GM12872 (cell line): ENCODE data around the gene LYPD8.

Experiments
- CTCF ChIP-seq: IDR thresholded peaks from 3 replicates; pipeline ENCODE4 v1.5.1; 2011; ENCODE audit warnings: low read depth, mild to moderate bottlenecking, low read length, moderate library complexity; ENCODE audit not compliant: insufficient read depth

The LYPD8 gene

GRCh38 chr1:248779350-248779749 lies 23.8 kb upstream of the LYPD8 start:
- TF ChIP-seq CTCF = no peak

GRCh38 chr1:248778906-248779305 lies 23.3 kb upstream of the LYPD8 start:
- TF ChIP-seq CTCF = no peak

- TF ChIP-seq CTCF = no peak
Measured at GRCh38 chr1:248776991-248777390, 21.4 kb upstream of the LYPD8 start.

GRCh38 chr1:248775441-248775840 lies 19.9 kb upstream of the LYPD8 start:
- no peak for TF ChIP-seq CTCF

GRCh38 chr1:248759644-248760043 lies 4.1 kb upstream of the LYPD8 start:
- TF ChIP-seq CTCF = no peak

GRCh38 chr1:248758352-248758751 lies 2.8 kb upstream of the LYPD8 start:
- TF ChIP-seq CTCF = no peak

- TF ChIP-seq CTCF = no peak
Measured at GRCh38 chr1:248757784-248758195, 2.2 kb upstream of the LYPD8 start.

- no peak for TF ChIP-seq CTCF
Measured at GRCh38 chr1:248756636-248757035, 1.1 kb upstream of the LYPD8 start.
